Measurements from ENCODE around the gene ZNF664. TPM values are rescaled to one million over a fixed set of nuclear protein-coding genes. Genes with fewer than 3 reads are reported as not detected.
A peak's percentile ranks its signal among the peaks of the same experiment; 100 is the strongest.

ZNF664 gene
- total and polyA plus RNA-seq, 2 of the 8 experiments (the other 6 are each of a cell fraction or from before 2014, with no cell fraction given) = 22.8 to 51.4 TPM

GRCh38 chr12:123928274-123928865, 44.6 kb upstream of the ZNF664 start:
- Histone ChIP-seq H4K20me1 (replicated peaks in 1 of 2; ENCODE audit: control insufficient read depth in 1 of 2, insufficient read depth in 2 of 2, low read length in 2 of 2) (no peaks in the 10 kb centered on the region), H3K79me2 (ENCODE audit: control insufficient read depth in 1 of 2, insufficient read depth in 2 of 2, low read length in 2 of 2) (no peaks in the 10 kb centered on the region), H2BK12ac (ENCODE audit: low read depth, low read length) (no peak overlapping the region), H2BK5ac (ENCODE audit: low read depth, low read length) (no peak overlapping the region), H3K56ac (replicated peaks; ENCODE audit: insufficient read length, low read depth, low read length) (no peak overlapping the region), H2AFZ (ENCODE audit: low read length) (no peak overlapping the region), H4K91ac (replicated peaks; ENCODE audit: insufficient read length, low read length) (no peak overlapping the region), H3K14ac (ENCODE audit: insufficient read length) (no peak overlapping the region), H3K23ac (ENCODE audit: insufficient read length) (no peak overlapping the region), H2BK20ac (ENCODE audit: low read length) (no peak overlapping the region), H3K79me1 (ENCODE audit: low read depth, low read length) (no peaks in the 10 kb centered on the region), H2AK5ac (ENCODE audit: low read depth, low read length) (no peak overlapping the region), H3K4me3 (ENCODE audit: extremely low read depth in 1 of 4, insufficient read depth in 2 of 4, low read depth in 3 of 4, low read length in 4 of 4) (no peak overlapping the region), H3K9me3 (ENCODE audit: insufficient read depth in 2 of 2, low read depth in 1 of 2, low read length in 1 of 2) (no peaks in the 10 kb centered on the region), H3K4me2 (ENCODE audit: insufficient read depth in 1 of 2, low read depth in 2 of 2, low read length in 2 of 2) (no peak overlapping the region), H3K9ac (replicated peaks in 1 of 4; ENCODE audit: extremely low read depth in 1 of 4, low read depth in 3 of 4, low read length in 3 of 4) (no peak overlapping the region), H3K4me1 (replicated peaks in 1 of 4; ENCODE audit: control insufficient read depth in 3 of 4, insufficient read depth in 4 of 4, low read length in 3 of 4) (no peaks in the 10 kb centered on the region), H3K18ac (ENCODE audit: extremely low read depth, low read length) (no peak overlapping the region), H3K27me3 (replicated peaks in 1 of 4; ENCODE audit: control insufficient read depth in 3 of 4, extremely low read depth in 1 of 4, insufficient read depth in 3 of 4, low read length in 3 of 4) (no peaks in the 10 kb centered on the region), H3K4ac (replicated peaks; ENCODE audit: insufficient read length, low read depth, low read length) (no peak overlapping the region), H4K8ac (ENCODE audit: extremely low read depth, insufficient read depth, low read length) (no peak overlapping the region), H4K5ac (ENCODE audit: insufficient read length, low read depth, low read length) (no peak overlapping the region), H3K23me2 (ENCODE audit: low read depth, low read length) (no peaks in the 10 kb centered on the region; the same call in 1 of the 2 replicates), H2BK15ac (ENCODE audit: low read length) (no peak overlapping the region), H3K36me3 (ENCODE audit: control insufficient read depth in 2 of 4, insufficient read depth in 4 of 4, low read length in 3 of 4) (no peaks in the 10 kb centered on the region), H3K27ac (ENCODE audit: low read depth, low read length) (no peak overlapping the region), H2BK120ac (replicated peaks; ENCODE audit: low read depth, low read length) (no peak overlapping the region)
- ChIA-PET POLR2A (ENCODE audit: partially characterized antibody) (no interaction called here), CTCF (ENCODE audit: partially characterized antibody) (interaction anchor here (0.8 to 4.0 kb wide), 9 partner anchors 9 to 136 kb away, joined by 3 to 27 read pairs (median 4); no protein-coding TSS in a partner anchor)
- DNase-seq (ENCODE audit: low read depth in 1 of 2, low spot score in 2 of 2) (no peak), FAIRE-seq (no peak)
- TF ChIP-seq, protein P1, sequence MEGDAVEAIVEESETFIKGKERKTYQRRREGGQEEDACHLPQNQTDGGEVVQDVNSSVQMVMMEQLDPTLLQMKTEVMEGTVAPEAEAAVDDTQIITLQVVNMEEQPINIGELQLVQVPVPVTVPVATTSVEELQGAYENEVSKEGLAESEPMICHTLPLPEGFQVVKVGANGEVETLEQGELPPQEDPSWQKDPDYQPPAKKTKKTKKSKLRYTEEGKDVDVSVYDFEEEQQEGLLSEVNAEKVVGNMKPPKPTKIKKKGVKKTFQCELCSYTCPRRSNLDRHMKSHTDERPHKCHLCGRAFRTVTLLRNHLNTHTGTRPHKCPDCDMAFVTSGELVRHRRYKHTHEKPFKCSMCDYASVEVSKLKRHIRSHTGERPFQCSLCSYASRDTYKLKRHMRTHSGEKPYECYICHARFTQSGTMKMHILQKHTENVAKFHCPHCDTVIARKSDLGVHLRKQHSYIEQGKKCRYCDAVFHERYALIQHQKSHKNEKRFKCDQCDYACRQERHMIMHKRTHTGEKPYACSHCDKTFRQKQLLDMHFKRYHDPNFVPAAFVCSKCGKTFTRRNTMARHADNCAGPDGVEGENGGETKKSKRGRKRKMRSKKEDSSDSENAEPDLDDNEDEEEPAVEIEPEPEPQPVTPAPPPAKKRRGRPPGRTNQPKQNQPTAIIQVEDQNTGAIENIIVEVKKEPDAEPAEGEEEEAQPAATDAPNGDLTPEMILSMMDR (IDR thresholded peaks at IDR 0.05; ENCODE audit: control extremely low read depth in 1 of 3, insufficient read depth in 1 of 3, low read depth in 1 of 3, low read length in 3 of 3) = peak in 1 of 3 experiments; percentile 4; a peak in 1 of 4 replicates
- TF ChIP-seq CHD1 (IDR thresholded peaks at IDR 0.05; ENCODE audit: low read depth, low read length) = no peak
- TF ChIP-seq RAD21 (IDR thresholded peaks at IDR 0.05 in 1 of 2, conservative IDR thresholded peaks at IDR 0.05 in 1 of 2; ENCODE audit: low read depth in 2 of 2, low read length in 2 of 2) = peak; percentile 30 to 45; a peak in 3 of 4 replicates
- WGBS, 2 experiments (ENCODE audit: extremely low coverage in 1 of 2, insufficient coverage in 1 of 2, insufficient read length in 1 of 2, insufficient replicate concordance in 2 of 2, low coverage in 1 of 2, low lambda C conversion rate in 2 of 2, missing lambda C conversion rate in 1 of 2) = 90% methylated on average over 15 of the region's 15 CpGs; no CpG with 5 or more reads in 1 of the 2 experiments
